ENCODE measurements around the gene ACTL10. TPM values are rescaled to one million over a fixed set of nuclear protein-coding genes. Genes with fewer than 3 reads are reported as not detected.

Gene ACTL10
- total RNA-seq, 1 donor from 2014 or later, result 0.93 TPM

- DNase-seq (ENCODE audit: low spot score), result peak; percentile 95
These were observed 3.3 kb upstream of the ACTL10 start for GRCh38 chr20:33663161-33664084.

DNA sequence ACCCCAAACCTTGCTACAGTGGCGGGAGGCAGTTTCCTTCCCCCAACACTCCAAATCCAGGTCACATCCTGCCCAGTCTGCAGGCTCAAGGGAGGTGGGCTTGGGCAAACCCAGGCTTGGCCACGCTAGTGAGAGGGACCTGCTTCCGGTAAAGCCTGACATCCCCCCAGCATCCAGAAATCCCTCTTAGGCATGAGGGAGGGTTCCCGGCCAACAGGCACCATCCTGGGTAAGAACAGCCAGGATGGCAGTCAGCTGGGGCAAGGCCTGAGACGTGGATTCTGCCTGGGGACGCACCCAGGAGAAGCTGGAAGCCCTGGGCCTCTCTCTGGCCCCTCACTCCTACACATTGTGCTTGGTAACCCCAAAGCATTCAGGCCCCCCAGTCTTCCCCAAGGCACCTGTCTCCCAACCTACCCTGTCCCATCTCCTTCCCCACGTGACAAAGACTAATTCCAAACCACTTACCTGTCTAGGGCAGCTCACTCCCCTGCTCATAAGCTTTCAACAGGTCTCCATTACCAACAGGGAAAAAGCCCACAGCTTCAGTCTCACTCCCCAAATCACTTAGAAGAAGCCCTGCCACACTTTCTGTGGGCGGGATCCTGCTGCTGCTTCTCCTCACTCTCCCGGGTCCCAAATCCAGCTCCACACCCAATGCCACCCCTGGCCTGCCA, 2.5 kb upstream of the ACTL10 start:
- no peak for DNase-seq (ENCODE audit: low spot score)

DNA sequence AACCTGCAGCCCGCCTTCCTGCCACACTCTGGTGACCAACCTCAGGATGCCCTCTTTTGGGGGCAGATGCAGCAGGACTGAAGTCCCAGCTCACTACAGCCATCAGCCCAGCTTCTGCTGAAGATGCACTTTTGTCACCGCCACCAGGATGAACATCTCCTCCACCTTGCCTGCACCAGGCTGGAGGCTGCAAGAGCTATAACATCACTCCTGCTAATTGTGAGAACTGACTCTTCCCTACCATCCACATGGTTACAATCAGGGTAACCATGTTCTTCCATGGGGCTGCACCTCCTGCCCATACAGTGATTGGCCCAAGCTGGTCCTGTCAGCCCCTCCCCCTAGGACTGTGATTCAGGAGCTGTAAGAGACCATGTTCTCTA, 2.0 kb upstream of the ACTL10 start:
- DNase-seq (ENCODE audit: low spot score), result no peak

DNA sequence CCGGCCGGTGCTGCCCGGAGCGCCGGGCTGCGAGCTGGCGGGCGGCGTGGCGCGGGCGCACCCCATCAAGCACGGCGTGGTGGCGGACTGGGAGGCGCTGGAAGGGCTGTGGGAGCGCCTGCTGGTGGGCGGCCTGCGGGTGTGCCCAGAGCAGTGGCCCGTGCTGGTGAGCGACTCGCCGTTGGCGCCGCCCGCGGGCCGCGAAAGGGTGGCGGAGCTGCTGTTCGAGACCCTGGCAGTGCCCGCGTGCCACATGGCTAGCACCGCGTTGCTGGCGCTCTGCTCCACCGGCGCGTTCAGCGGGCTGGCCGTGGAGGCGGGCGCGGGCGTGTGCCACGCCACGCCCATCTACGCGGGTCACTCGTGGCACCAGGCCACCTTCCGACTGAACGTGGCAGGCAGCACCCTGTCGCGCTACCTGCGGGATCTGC, 517 bp downstream of the ACTL10 start:
- DNase-seq (ENCODE audit: low spot score), result no peak

DNA sequence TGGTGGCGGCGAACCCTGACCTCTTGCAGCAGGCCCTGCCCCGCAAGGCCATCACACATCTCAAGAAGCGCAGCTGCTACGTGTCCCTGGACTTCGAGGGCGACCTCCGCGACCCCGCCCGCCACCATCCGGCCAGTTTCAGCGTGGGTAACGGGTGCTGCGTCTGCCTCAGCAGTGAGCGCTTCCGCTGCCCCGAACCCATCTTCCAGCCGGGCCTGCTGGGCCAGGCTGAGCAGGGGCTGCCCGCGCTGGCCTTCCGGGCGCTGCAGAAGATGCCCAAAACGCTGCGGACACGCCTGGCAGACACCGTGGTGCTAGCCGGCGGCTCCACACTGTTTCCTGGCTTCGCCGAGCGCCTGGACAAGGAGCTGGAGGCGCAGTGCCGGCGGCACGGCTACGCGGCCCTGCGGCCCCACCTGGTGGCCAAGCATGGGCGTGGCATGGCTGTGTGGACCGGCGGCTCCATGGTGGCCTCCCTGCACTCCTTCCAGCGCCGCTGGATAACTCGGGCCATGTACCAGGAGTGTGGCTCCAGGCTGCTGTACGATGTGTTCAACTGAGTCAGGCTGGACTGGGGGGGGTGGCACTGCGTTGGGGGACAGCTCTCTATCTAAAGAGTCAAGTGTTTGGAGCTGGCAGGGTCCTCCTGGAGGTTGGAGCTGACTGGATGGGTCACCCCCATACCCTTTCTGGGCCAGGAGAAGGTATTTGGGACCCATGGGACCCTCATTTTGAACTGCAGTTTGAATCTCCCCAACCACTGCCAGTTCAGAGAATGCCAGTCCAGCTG, 1.1 kb downstream of the ACTL10 start:
- peak; percentile 94 for DNase-seq (ENCODE audit: low spot score)

- DNase-seq (ENCODE audit: low spot score), result no peak
These were observed 1.9 kb downstream of the ACTL10 start for GRCh38 chr20:33668466-33669155.

- DNase-seq (ENCODE audit: low spot score), result no peak
These were observed 2.5 kb downstream of the ACTL10 start for GRCh38 chr20:33669224-33669623.

- DNase-seq (ENCODE audit: low spot score), result no peak
These were observed 3.3 kb downstream of the ACTL10 start for GRCh38 chr20:33669873-33670640.

- no peak for DNase-seq (ENCODE audit: low spot score)
These were observed 4.2 kb downstream of the ACTL10 start for GRCh38 chr20:33670715-33671499.

- no peak for DNase-seq (ENCODE audit: low spot score)
These were observed 5.0 kb downstream of the ACTL10 start for GRCh38 chr20:33671573-33672288.

DNA sequence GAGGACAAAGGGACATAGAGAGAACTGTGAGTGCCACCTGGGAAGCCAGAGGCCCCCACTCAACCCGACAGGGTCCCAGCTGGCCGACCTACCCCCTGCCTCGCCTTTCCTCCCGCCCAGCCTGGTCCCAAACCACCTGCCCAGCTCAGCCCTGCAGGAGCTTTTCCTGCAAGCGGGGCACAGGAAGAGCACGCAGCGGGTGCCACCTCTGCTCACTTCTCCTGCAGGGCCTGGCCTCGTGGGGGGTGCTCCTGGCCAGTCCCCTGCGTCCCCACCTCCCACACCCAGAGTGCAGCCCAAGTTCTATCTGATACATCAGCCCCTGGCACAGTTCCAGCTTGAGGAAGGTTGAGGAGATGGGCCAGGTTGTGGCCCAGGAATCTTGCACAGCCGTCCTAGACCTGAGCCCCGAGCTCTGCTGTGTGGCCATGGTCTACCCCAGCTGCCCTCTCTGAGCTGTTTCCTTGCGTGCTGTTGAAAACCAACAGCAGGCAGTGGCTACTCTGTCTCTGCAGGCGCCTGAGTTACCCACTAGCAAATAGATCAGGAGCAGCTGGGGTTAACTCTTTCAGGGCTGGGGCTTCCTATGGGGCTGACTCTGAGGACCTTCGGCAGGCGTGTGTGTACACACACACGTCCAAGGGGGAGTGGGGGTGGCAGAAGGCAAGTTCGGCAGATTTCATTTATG, 5.8 kb downstream of the ACTL10 start:
- no peak for DNase-seq (ENCODE audit: low spot score)

DNA sequence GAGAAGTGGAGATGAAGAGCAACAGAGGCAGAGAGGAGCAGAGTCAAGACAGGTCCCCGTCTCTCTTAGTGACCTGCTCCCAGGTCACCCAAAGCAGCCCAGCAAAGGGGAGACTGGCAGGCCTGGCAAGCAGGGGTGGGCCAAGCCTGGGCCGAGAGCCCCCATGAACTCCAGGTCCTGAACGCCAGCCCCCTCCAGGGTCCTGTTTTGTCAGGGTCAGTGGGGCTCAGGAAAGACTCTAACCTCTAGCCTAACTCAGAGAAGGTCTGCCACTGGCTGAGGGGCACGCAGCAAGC, 6.3 kb downstream of the ACTL10 start:
- no peak for DNase-seq (ENCODE audit: low spot score)

GRCh38 chr20:33673410-33674293, 6.9 kb downstream of the ACTL10 start:
- no peak for DNase-seq (ENCODE audit: low spot score)

DNA sequence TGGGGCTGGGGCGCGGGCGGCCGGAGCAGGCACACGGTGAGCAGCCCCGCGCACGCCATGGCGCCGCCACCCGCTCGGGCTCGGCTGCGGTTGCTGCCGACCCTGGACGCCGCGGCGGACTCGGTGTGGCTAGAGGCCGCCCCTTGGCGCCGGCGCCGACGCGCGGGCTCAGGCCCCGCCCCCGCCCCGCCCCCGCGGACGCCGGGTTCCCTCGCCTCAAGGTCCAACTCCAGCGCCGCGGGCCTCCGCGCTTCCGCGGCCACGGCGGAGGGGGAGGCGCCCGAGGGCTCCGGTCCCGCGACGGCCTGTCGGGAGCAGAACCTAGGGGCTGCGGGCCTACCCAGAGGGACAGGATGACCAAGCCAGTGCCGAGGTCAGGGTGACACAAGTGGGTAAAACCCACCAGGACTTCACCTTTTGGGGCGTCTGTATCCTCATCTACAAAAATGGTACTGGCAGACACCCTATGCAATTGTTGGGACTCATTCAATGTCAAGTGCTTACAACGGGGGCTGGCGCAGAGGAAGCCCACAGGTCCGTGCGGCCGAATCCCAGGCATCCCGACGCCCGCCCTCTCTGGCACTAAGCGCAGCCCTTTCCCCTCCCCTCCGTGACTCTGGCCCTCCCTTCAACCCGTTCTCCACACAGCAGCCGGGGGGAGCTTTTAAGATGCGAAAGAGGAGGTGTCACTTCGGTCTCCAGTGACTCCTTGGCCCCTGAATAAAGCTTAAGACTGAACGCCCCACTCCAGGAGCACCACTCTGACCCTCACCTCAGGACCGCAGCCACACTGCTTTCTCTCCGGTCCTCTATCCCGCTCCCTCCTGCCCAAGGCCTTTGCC, 7.8 kb downstream of the ACTL10 start, which contains the start of gene NECAB3:
TSS of gene NECAB3 (minus strand) at position 135 of the 842 bp plus-strand sequence. CDS start at position 59, 76 bp downstream.
- DNase-seq (ENCODE audit: low spot score), result peak; percentile 95

- no peak for DNase-seq (ENCODE audit: low spot score)
These were observed 8.6 kb downstream of the ACTL10 start for GRCh38 chr20:33675136-33675959.

Data from mesenteric fat pad (tissue), 1 donor.